ENCODE measurements around the gene UBB.
A peak's percentile ranks its signal among the peaks of the same experiment; 100 is the strongest.
"Not testable (repeated sequence)": the region's sequence is repeated elsewhere in the genome, so short reads cannot be mapped to it uniquely, and the experiment has no call there.

Gene UBB

GRCh38 chr17:16395887-16396286, 15.0 kb downstream of the UBB start:
- not testable (repeated sequence) for H3K36me3 Mint-ChIP-seq, H3K4me1 Mint-ChIP-seq, H3K4me3 Mint-ChIP-seq, H3K27ac Mint-ChIP-seq, H3K9me3 Mint-ChIP-seq, H3K27me3 Mint-ChIP-seq

GRCh38 chr17:16396693-16397092, 15.8 kb downstream of the UBB start:
- H3K9me3 Mint-ChIP-seq, H3K4me1 Mint-ChIP-seq, H3K36me3 Mint-ChIP-seq, H3K27me3 Mint-ChIP-seq, H3K4me3 Mint-ChIP-seq, H3K27ac Mint-ChIP-seq: not testable (repeated sequence)

DNA sequence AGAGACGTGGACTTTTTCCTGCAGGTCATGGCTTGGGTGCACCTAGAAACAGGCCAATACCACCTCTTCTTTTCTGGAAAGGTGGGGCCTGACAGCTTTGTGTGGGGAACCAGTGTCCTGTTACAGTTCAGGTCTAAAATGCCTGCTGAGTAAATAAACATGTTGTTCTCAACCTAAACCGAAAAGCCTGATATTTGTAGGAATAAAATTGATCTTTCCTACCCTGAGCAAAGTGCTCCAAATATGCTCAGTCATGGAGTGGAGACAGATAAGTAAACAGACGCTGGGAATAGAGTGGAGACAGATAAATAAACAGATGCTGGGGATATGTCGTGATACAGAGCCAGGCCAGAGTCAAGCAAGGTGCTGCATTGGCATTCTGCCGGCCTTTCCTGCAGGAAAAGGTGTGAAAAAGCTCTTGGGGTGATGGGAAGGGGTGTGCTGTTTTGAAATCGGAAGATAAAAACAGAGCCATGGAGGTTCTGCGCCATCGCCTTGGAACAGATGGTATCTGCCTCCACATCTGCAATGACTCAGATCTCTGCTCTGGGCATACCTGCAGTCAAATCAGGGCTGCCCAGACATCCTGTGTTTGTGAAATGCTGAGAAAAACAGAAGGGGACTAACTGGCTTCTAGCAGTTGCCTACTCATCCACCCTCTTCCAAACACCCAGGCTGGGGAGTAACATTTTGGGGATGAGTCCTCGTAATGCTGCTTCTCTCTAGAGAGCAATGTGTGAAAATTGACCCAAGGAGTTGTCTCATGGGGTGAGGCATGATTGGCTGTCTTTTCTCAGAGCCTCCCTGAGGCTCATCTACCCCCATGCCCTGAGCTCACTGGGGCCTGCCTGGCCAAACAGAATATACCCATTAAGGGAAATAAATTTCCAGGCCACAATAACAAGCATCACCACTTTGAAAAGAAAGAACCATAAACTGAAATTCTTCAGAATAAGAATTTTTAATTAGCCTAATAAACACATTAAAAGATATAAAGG, 17.7 kb downstream of the UBB start:
- Mint-ChIP-seq H3K4me1 (peaks cover 9% of the 10 kb centered on the region), H3K36me3 (no peaks in the 10 kb centered on the region), H3K27me3 (peaks cover 3% of the 10 kb centered on the region), H3K4me3 (no peak overlapping the region), H3K9me3 (no peaks in the 10 kb centered on the region), H3K27ac (no peak overlapping the region)

- H3K27me3 Mint-ChIP-seq, H3K36me3 Mint-ChIP-seq, H3K9me3 Mint-ChIP-seq, H3K27ac Mint-ChIP-seq, H3K4me1 Mint-ChIP-seq, H3K4me3 Mint-ChIP-seq: not testable (repeated sequence)
Observed at GRCh38 chr17:16403847-16404246, 23.0 kb downstream of the UBB start.

- Mint-ChIP-seq H3K4me1 (peaks cover 6% of the 10 kb centered on the region), H3K9me3 (no peaks in the 10 kb centered on the region), H3K27me3 (peaks cover 7% of the 10 kb centered on the region), H3K36me3 (no peaks in the 10 kb centered on the region), H3K27ac (no peak overlapping the region), H3K4me3 (peak overlapping the region; percentile 68)
Observed at GRCh38 chr17:16406742-16407674, 26.1 kb downstream of the UBB start.

- peaks cover 5% of the 10 kb centered on the region for H3K27me3 Mint-ChIP-seq
- no peak overlapping the region for H3K27ac Mint-ChIP-seq
- H3K4me1 Mint-ChIP-seq: peaks cover 6% of the 10 kb centered on the region
- H3K36me3 Mint-ChIP-seq: no peaks in the 10 kb centered on the region
- no peaks in the 10 kb centered on the region for H3K9me3 Mint-ChIP-seq
- H3K4me3 Mint-ChIP-seq: no peak overlapping the region
Observed at GRCh38 chr17:16407911-16408588, 27.2 kb downstream of the UBB start.

- H3K27ac Mint-ChIP-seq: peak within 1 kb of the TSS; percentile 99
- no peaks in the 10 kb centered on the region for H3K27me3 Mint-ChIP-seq
- H3K9me3 Mint-ChIP-seq: no peaks in the 10 kb centered on the region
- peaks cover 44% of the 10 kb centered on the region for H3K4me1 Mint-ChIP-seq
- H3K36me3 Mint-ChIP-seq: peaks cover 7% of the 10 kb centered on the region
- H3K4me3 Mint-ChIP-seq: peak within 1 kb of the TSS; percentile 99
Observed at GRCh38 chr17:16415031-16415924, 34.4 kb downstream of the UBB start, which contains the start of gene TRPV2. Gene TRPV2 (plus strand): TSS chr17:16415571. CDS start chr17:16417669, 2,098 bp downstream.

GRCh38 chr17:16417399-16417798, 36.5 kb downstream of the UBB start:
- peak overlapping the region; percentile 99 for H3K27ac Mint-ChIP-seq
- H3K36me3 Mint-ChIP-seq: peaks cover 7% of the 10 kb centered on the region
- H3K27me3 Mint-ChIP-seq: no peaks in the 10 kb centered on the region
- H3K9me3 Mint-ChIP-seq: no peaks in the 10 kb centered on the region
- peak overlapping the region; percentile 99 for H3K4me3 Mint-ChIP-seq
- peaks cover 52% of the 10 kb centered on the region for H3K4me1 Mint-ChIP-seq

GRCh38 chr17:16417896-16418684, 37.2 kb downstream of the UBB start:
- H3K36me3 Mint-ChIP-seq: peaks cover 7% of the 10 kb centered on the region

DNA sequence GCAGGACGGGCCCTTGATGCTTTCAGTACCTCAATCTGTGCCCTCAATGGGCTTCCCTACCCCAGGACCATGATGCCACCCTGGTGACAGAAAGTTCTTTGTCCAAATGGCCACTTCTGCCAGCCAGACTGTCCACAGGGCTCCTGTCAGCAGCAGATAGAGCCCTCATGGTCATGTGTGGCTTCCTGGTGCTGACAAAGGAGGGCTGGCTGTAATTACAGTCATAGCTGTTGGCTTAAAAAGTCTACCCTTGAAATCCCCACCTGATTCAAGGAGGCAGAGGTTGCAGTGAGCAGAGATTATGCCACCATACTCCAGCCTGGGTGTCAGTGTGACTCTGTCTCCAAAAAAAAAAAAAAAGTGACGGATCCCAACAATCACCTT, 37.8 kb downstream of the UBB start:
- Mint-ChIP-seq H3K9me3 (no peaks in the 10 kb centered on the region), H3K4me3 (peak overlapping the region; percentile 77), H3K27ac (peak overlapping the region; percentile 95), H3K36me3 (peaks cover 7% of the 10 kb centered on the region), H3K27me3 (no peaks in the 10 kb centered on the region), H3K4me1 (peaks cover 52% of the 10 kb centered on the region)

More at GRCh38 chr17:16417896-16418684, 37.2 kb downstream of the UBB start:
- Mint-ChIP-seq H3K9me3 (no peaks in the 10 kb centered on the region), H3K4me1 (peaks cover 52% of the 10 kb centered on the region), H3K4me3 (peak overlapping the region; percentile 77), H3K27me3 (no peaks in the 10 kb centered on the region), H3K27ac (peak overlapping the region; percentile 95)

DNA sequence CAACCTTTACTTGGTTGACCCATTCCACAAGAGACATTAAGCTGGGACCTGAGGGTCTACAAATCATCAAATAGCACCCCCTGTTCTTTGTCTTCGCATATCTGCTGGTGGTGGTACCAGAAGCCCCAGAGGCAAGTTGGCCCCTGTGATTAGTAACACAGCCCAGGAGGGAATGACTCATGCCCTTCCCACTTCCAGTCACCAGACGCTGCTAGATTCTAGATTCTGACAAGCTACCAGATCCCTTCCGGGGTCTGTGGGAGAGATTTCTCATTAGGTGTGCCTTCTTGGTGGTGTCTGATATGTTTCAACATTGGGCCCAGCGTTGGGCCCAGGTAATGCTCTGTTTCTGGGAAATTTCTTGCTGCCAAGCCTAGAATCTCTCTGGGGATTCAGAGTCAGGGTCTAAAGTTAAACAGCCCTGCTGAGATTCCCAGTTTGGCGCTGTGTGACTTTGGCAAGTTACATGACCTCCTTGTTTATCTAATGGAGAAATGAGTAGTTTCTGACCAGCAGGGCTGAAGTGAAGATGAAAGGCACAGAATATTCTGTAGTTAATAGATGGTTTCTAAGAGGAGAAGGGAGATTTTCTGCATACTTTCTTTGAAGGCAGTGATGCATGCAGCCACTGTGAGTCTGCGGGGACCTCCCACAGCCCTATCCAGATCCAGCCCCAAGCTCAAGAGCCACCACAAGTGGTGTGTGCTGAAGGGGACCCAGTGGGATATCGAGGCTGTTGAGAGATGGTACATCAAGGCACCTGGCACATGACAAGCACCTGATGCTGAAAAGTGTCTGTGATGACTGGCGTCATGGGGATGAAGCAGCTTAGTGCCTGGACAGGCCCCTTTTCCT, 38.4 kb downstream of the UBB start:
- H3K4me3 Mint-ChIP-seq: peak overlapping the region; percentile 77
- H3K27ac Mint-ChIP-seq: peak overlapping the region; percentile 95
- H3K9me3 Mint-ChIP-seq: no peaks in the 10 kb centered on the region
- peaks cover 52% of the 10 kb centered on the region for H3K4me1 Mint-ChIP-seq
- H3K36me3 Mint-ChIP-seq: peaks cover 7% of the 10 kb centered on the region
- H3K27me3 Mint-ChIP-seq: no peaks in the 10 kb centered on the region

- H3K36me3 Mint-ChIP-seq: peaks cover 7% of the 10 kb centered on the region
Observed at GRCh38 chr17:16419929-16420271, 39.0 kb downstream of the UBB start.

GRCh38 chr17:16422416-16422815, 41.5 kb downstream of the UBB start:
- peak overlapping the region; percentile 51 for H3K27ac Mint-ChIP-seq
- peaks cover 1% of the 10 kb centered on the region for H3K36me3 Mint-ChIP-seq
- no peak overlapping the region for H3K4me3 Mint-ChIP-seq
- no peaks in the 10 kb centered on the region for H3K9me3 Mint-ChIP-seq
- H3K4me1 Mint-ChIP-seq: peaks cover 36% of the 10 kb centered on the region
- no peaks in the 10 kb centered on the region for H3K27me3 Mint-ChIP-seq

More at GRCh38 chr17:16419929-16420271, 39.0 kb downstream of the UBB start:
- H3K27me3 Mint-ChIP-seq: no peaks in the 10 kb centered on the region
- H3K27ac Mint-ChIP-seq: peak overlapping the region; percentile 51
- H3K4me1 Mint-ChIP-seq: peaks cover 47% of the 10 kb centered on the region
- no peaks in the 10 kb centered on the region for H3K9me3 Mint-ChIP-seq
- peak overlapping the region; percentile 77 for H3K4me3 Mint-ChIP-seq

Measured in activated naive CD4-positive, alpha-beta T cell treated with anti-CD3 and anti-CD28 coated beads, Interleukin-2, amount 50 U/mL, for 24 hours (primary cell).